MM.1S (cell line): Measurements from ENCODE around the gene PPP1R15A.

Experiments used
- DNase-seq: peaks from one replicate; pipeline ENCODE4 v3.0.0-alpha.2; 2015
- H2AFZ ChIP-seq: fragments of 300-600 bp; sonication (generic); 2 replicates; pipeline ENCODE4 v1.6.0; 2016; ENCODE audit warnings: antibody characterized with exemption, low read length
- H3F3A ChIP-seq: fragments of 300-600 bp; sonication (generic); 2 replicates; pipeline ENCODE4 v1.6.1; 2016; ENCODE audit warnings: mild to moderate bottlenecking, antibody characterized with exemption, low read length, moderate library complexity, mixed read lengths; ENCODE audit not compliant: insufficient read depth
- H3K27ac ChIP-seq: fragments of 300-600 bp; sonication (generic); 2 replicates; pipeline ENCODE4 v1.5.1; 2016; ENCODE audit warnings: mild to moderate bottlenecking, low read length
- H3K27me3 ChIP-seq: fragments of 300-600 bp; sonication (generic); replicated peaks from 2 replicates; pipeline ENCODE4 v1.6.0; 2016; ENCODE audit warnings: low read length; ENCODE audit not compliant: insufficient read depth
- H3K36me3 ChIP-seq: fragments of 300-600 bp; sonication (generic); replicated peaks from 2 replicates; pipeline ENCODE4 v1.6.1; 2016; ENCODE audit warnings: mild to moderate bottlenecking, low read length, mixed read lengths; ENCODE audit not compliant: insufficient read depth
- H3K4me1 ChIP-seq: fragments of 300-600 bp; sonication (generic); 2 replicates; pipeline ENCODE4 v1.6.1; 2016; ENCODE audit warnings: low read length, mixed read lengths
- H3K4me2 ChIP-seq: fragments of 300-600 bp; sonication (generic); 2 replicates; pipeline ENCODE4 v1.6.0; 2016; ENCODE audit warnings: low read depth, low read length
- H3K4me3 ChIP-seq: fragments of 300-600 bp; sonication (generic); 2 replicates; pipeline ENCODE4 v1.5.1; 2016; ENCODE audit warnings: low read length, mixed read lengths
- H3K79me2 ChIP-seq: fragments of 300-600 bp; sonication (generic); 2 replicates; pipeline ENCODE4 v1.6.1; 2016; ENCODE audit warnings: mixed run types, low read length, mixed read lengths
- H3K9ac ChIP-seq: fragments of 300-600 bp; sonication (generic); 2 replicates; pipeline ENCODE4 v1.6.1; 2016; ENCODE audit warnings: low read length, mixed read lengths
- H3K9me2 ChIP-seq: fragments of 300-600 bp; sonication (generic); replicated peaks from 2 replicates; pipeline ENCODE4 v1.6.1; 2016; ENCODE audit warnings: mild to moderate bottlenecking, low read length, mixed read lengths; ENCODE audit not compliant: insufficient read depth
- H3K9me3 ChIP-seq: fragments of 300-600 bp; sonication (generic); replicated peaks from 2 replicates; pipeline ENCODE4 v1.6.1; 2016; ENCODE audit warnings: mild to moderate bottlenecking, low read length, mixed read lengths; ENCODE audit not compliant: insufficient read depth
- H4K20me1 ChIP-seq: fragments of 300-600 bp; sonication (generic); 2 replicates; pipeline ENCODE4 v1.6.1; 2016; ENCODE audit warnings: mild to moderate bottlenecking, low read length, moderate library complexity, mixed read lengths; ENCODE audit not compliant: insufficient read depth
- CTCF ChIP-seq: fragments of 300-600 bp; sonication (generic); IDR thresholded peaks from 2 replicates; pipeline ENCODE4 v1.5.1; 2016; ENCODE audit warnings: antibody characterized with exemption, low read length, mixed read lengths
- EZH2 ChIP-seq: fragments of 300-600 bp; sonication (generic); optimal IDR thresholded peaks from 2 replicates; pipeline ENCODE3; 2017; ENCODE audit warnings: low read depth, mild to moderate bottlenecking, antibody characterized with exemption, low read length, mixed read lengths
- EZH2phosphoT487 ChIP-seq: fragments of 300-600 bp; sonication (generic); IDR thresholded peaks from 2 replicates; pipeline ENCODE4 v1.6.1; 2018; ENCODE audit warnings: antibody characterized with exemption, low read length

The PPP1R15A gene

GRCh38 chr19:48859711-48860572, 12.3 kb upstream of the PPP1R15A start:
- no peaks in the 10 kb centered on the region for H3K36me3 ChIP-seq
- H3K9me2 ChIP-seq: no peaks in the 10 kb centered on the region
- no peaks in the 10 kb centered on the region for H3F3A ChIP-seq
- H3K4me3 ChIP-seq: no peak overlapping the region
- H4K20me1 ChIP-seq: no peaks in the 10 kb centered on the region
- H3K9ac ChIP-seq: no peak overlapping the region
- H3K79me2 ChIP-seq: no peaks in the 10 kb centered on the region
- H3K9me3 ChIP-seq: no peaks in the 10 kb centered on the region
- no peak overlapping the region for H3K27ac ChIP-seq
- DNase-seq: no peak
- H3K27me3 ChIP-seq: peaks cover 9% of the 10 kb centered on the region
- no peaks in the 10 kb centered on the region for H3K4me1 ChIP-seq
- TF ChIP-seq EZH2phosphoT487 (no peak), EZH2 (no peak), CTCF (no peak)
- H2AFZ ChIP-seq: no peak overlapping the region
- no peak overlapping the region for H3K4me2 ChIP-seq

GRCh38 chr19:48861313-48861712, 10.9 kb upstream of the PPP1R15A start:
- H3K4me1 ChIP-seq: peaks cover 4% of the 10 kb centered on the region
- H4K20me1 ChIP-seq: no peaks in the 10 kb centered on the region
- no peaks in the 10 kb centered on the region for H3K9me3 ChIP-seq
- H3K4me2 ChIP-seq: no peak overlapping the region
- H3K4me3 ChIP-seq: no peak overlapping the region
- H3K79me2 ChIP-seq: no peaks in the 10 kb centered on the region
- no peak for DNase-seq
- H3F3A ChIP-seq: no peaks in the 10 kb centered on the region
- no peak for TF ChIP-seq CTCF
- no peak for TF ChIP-seq EZH2phosphoT487
- no peak for TF ChIP-seq EZH2
- H3K9ac ChIP-seq: no peak overlapping the region
- no peak overlapping the region for H2AFZ ChIP-seq
- H3K27ac ChIP-seq: no peak overlapping the region
- H3K27me3 ChIP-seq: peaks cover 9% of the 10 kb centered on the region
- H3K9me2 ChIP-seq: no peaks in the 10 kb centered on the region
- no peaks in the 10 kb centered on the region for H3K36me3 ChIP-seq

DNA sequence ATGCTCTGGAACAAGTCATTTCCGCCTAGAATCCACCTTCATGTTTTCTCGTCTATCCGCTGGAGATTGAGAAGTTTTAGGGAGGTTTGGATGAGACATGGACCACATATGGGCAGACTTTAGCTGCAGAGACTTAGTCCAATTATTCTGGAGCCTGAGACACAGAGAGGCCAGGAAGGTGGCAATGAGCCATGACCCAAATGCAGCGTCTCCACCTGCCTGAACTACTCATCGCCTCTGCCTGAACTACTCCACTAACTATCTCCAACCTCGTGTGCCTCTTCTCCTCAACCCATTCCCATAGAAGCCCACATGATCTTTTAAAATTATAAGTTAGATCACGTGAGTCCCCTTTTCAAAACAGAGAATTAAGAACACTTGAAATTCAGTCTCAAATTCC, 9.4 kb upstream of the PPP1R15A start:
- Histone ChIP-seq H4K20me1 (no peaks in the 10 kb centered on the region), H3K79me2 (no peaks in the 10 kb centered on the region), H3F3A (no peaks in the 10 kb centered on the region), H3K9me3 (no peaks in the 10 kb centered on the region), H3K4me3 (no peak overlapping the region), H3K27me3 (peaks cover 16% of the 10 kb centered on the region), H3K36me3 (no peaks in the 10 kb centered on the region), H3K9ac (no peak overlapping the region), H2AFZ (no peak overlapping the region), H3K4me1 (peaks cover 11% of the 10 kb centered on the region), H3K27ac (no peak overlapping the region), H3K9me2 (no peaks in the 10 kb centered on the region), H3K4me2 (no peak overlapping the region)
- no peak for TF ChIP-seq CTCF
- TF ChIP-seq EZH2phosphoT487: no peak
- TF ChIP-seq EZH2: no peak
- DNase-seq: no peak
